K562 treated with DMSO at 1 percent for 4 hours (cell line): Measurements from ENCODE around the gene PCLO. TPM values are rescaled to one million over a fixed set of nuclear protein-coding genes. Genes with fewer than 3 reads are reported as not detected.

Experiments used
- total RNA-seq: library from RNA; unstranded; fragments of 300-600 nt; gene quantifications from 2 replicates; pipeline ENCODE4 v1.2.3, GENCODE V29; 2022; ENCODE audit not compliant: insufficient read depth

PCLO gene
- not detected in 2 replicates for total RNA-seq

GRCh38 chr7:83162402-83163256 lies at the start of gene PCLO:
PCLO (minus strand) TSS chr7:83162884; CDS start chr7:83162592, 292 bp downstream.

